Loucy (cell line): ENCODE measurements around the gene SLC9A2.

Experiments
- H2AFZ ChIP-seq: fragments of 200-600 bp; sonication (generic); 2 replicates; pipeline ENCODE4 v1.6.0; 2016; ENCODE audit warnings: antibody characterized with exemption, mild to moderate bottlenecking, low read length, moderate library complexity
- H3F3A ChIP-seq: fragments of 200-600 bp; 2 replicates; pipeline ENCODE4 v1.6.0; 2016; ENCODE audit warnings: antibody characterized with exemption, low read depth, mild to moderate bottlenecking
- H3K27me3 ChIP-seq: fragments of 200-600 bp; sonication (generic); 2 replicates; pipeline ENCODE4 v1.6.1; 2014; ENCODE audit warnings: low read length, mild to moderate bottlenecking; ENCODE audit not compliant: insufficient read depth, poor library complexity, severe bottlenecking
- H3K36me3 ChIP-seq: fragments of 200-600 bp; sonication (generic); 2 replicates; pipeline ENCODE4 v1.6.1; 2016; ENCODE audit warnings: low read length; ENCODE audit not compliant: insufficient read depth
- H3K4me1 ChIP-seq: fragments of 200-600 bp; sonication (generic); 2 replicates; pipeline ENCODE4 v1.5.1; 2014; ENCODE audit warnings: low read length, mild to moderate bottlenecking; ENCODE audit not compliant: insufficient read depth, poor library complexity, severe bottlenecking
- H3K4me2 ChIP-seq: fragments of 200-600 bp; sonication (generic); 2 replicates; pipeline ENCODE4 v1.6.0; 2014; ENCODE audit warnings: antibody characterized with exemption, low read length, low read depth, mild to moderate bottlenecking; ENCODE audit not compliant: poor library complexity, severe bottlenecking
- H3K4me3 ChIP-seq: fragments of 200-600 bp; sonication (generic); 2 replicates; pipeline ENCODE4 v1.5.1; 2014; ENCODE audit warnings: low read length, mild to moderate bottlenecking, mixed read lengths; ENCODE audit not compliant: poor library complexity, severe bottlenecking
- H3K79me2 ChIP-seq: fragments of 200-600 bp; sonication (generic); 2 replicates; pipeline ENCODE4 v1.6.1; 2014; ENCODE audit warnings: low read length; ENCODE audit not compliant: insufficient read depth
- H3K9ac ChIP-seq: fragments of 200-600 bp; sonication (generic); 2 replicates; pipeline ENCODE4 v1.6.0; 2014; ENCODE audit warnings: mild to moderate bottlenecking, low read depth, low read length, moderate library complexity; ENCODE audit not compliant: poor library complexity, severe bottlenecking
- H3K9me2 ChIP-seq: fragments of 200-600 bp; sonication (generic); replicated peaks from 2 replicates; pipeline ENCODE4 v1.6.1; 2016; ENCODE audit warnings: low read depth, low read length, mixed read lengths
- H3K9me3 ChIP-seq: fragments of 200-600 bp; sonication (generic); 2 replicates; pipeline ENCODE4 v1.6.1; 2014; ENCODE audit warnings: mild to moderate bottlenecking, antibody characterized with exemption, low read length, low read depth; ENCODE audit not compliant: insufficient read depth
- H4K20me1 ChIP-seq: fragments of 200-600 bp; sonication (generic); 2 replicates; pipeline ENCODE4 v1.6.0; 2014; ENCODE audit warnings: antibody characterized with exemption, low read length, mild to moderate bottlenecking; ENCODE audit not compliant: insufficient read depth, poor library complexity, severe bottlenecking
- CTCF ChIP-seq: fragments of 200-600 bp; sonication (generic); conservative IDR thresholded peaks from 2 replicates; pipeline ENCODE4 v1.5.1; 2014; ENCODE audit warnings: mild to moderate bottlenecking, antibody characterized with exemption, low read length
- EZH2phosphoT487 ChIP-seq: fragments of 200-600 bp; IDR thresholded peaks from 2 replicates; pipeline ENCODE4 v1.6.1; 2018; ENCODE audit warnings: antibody characterized with exemption, mild to moderate bottlenecking, moderate library complexity, borderline replicate concordance

Gene SLC9A2

GRCh38 chr2:102736110-102736409 is 116.7 kb downstream of the SLC9A2 start:
- H3K79me2 ChIP-seq: peaks cover 39% of the 10 kb centered on the region
- H3K36me3 ChIP-seq: peaks cover 7% of the 10 kb centered on the region; the same call in 1 of the 2 replicates
- no peaks in the 10 kb centered on the region for H3K27me3 ChIP-seq
- H3K9ac ChIP-seq: peak overlapping the region; percentile 76
- H3K4me3 ChIP-seq: peak overlapping the region; percentile 83
- no peaks in the 10 kb centered on the region for H3K9me3 ChIP-seq
- no peaks in the 10 kb centered on the region for H3F3A ChIP-seq
- TF ChIP-seq CTCF (no peak), EZH2phosphoT487 (no peak)
- peak overlapping the region; percentile 90 for H2AFZ ChIP-seq
- H3K9me2 ChIP-seq: no peaks in the 10 kb centered on the region
- H4K20me1 ChIP-seq: peaks cover 11% of the 10 kb centered on the region
- H3K4me2 ChIP-seq: peak overlapping the region; percentile 71
- H3K4me1 ChIP-seq: peaks cover 51% of the 10 kb centered on the region

- H3K79me2 ChIP-seq: peaks cover 39% of the 10 kb centered on the region
- H3K9me2 ChIP-seq: no peaks in the 10 kb centered on the region
- H3K4me2 ChIP-seq: peak overlapping the region; percentile 71
- peaks cover 51% of the 10 kb centered on the region for H3K4me1 ChIP-seq
- peaks cover 4% of the 10 kb centered on the region; the same call in 1 of the 2 replicates for H3K36me3 ChIP-seq
- H3K9ac ChIP-seq: peak overlapping the region; percentile 76
- no peaks in the 10 kb centered on the region for H3F3A ChIP-seq
- H4K20me1 ChIP-seq: peaks cover 11% of the 10 kb centered on the region
- peak overlapping the region; percentile 90 for H2AFZ ChIP-seq
- no peaks in the 10 kb centered on the region for H3K27me3 ChIP-seq
- peak overlapping the region; percentile 83 for H3K4me3 ChIP-seq
- no peaks in the 10 kb centered on the region for H3K9me3 ChIP-seq
- no peak for TF ChIP-seq CTCF
- no peak for TF ChIP-seq EZH2phosphoT487
These were observed 117.4 kb downstream of the SLC9A2 start for GRCh38 chr2:102736410-102737409.

- no peaks in the 10 kb centered on the region for H3K9me2 ChIP-seq
- H3K9ac ChIP-seq: peak overlapping the region; percentile 76
- TF ChIP-seq EZH2phosphoT487: no peak
- no peak for TF ChIP-seq CTCF
- peak overlapping the region; percentile 83 for H3K4me3 ChIP-seq
- H3K4me1 ChIP-seq: peaks cover 51% of the 10 kb centered on the region
- H3K36me3 ChIP-seq: no peaks in the 10 kb centered on the region
- H3K4me2 ChIP-seq: peak overlapping the region; percentile 71
- H3K79me2 ChIP-seq: peaks cover 39% of the 10 kb centered on the region
- H3F3A ChIP-seq: no peaks in the 10 kb centered on the region
- no peaks in the 10 kb centered on the region for H3K27me3 ChIP-seq
- peak overlapping the region; percentile 90; the same call in 1 of the 2 replicates for H2AFZ ChIP-seq
- no peaks in the 10 kb centered on the region for H3K9me3 ChIP-seq
- peaks cover 11% of the 10 kb centered on the region for H4K20me1 ChIP-seq
These were observed 118.1 kb downstream of the SLC9A2 start for GRCh38 chr2:102737431-102737830.
